ENCODE data around the gene PYGB.

PYGB gene

GRCh38 chr20:25345721-25346120, 97.8 kb downstream of the PYGB start:
- CTCF ChIA-PET = no interaction called here
- Histone ChIP-seq H3K36me3 (ENCODE audit: control insufficient read depth in 2 of 2, insufficient read depth in 1 of 2, low read length in 2 of 2) (no peaks in the 10 kb centered on the region), H3K27ac (ENCODE audit: extremely low read depth, low read depth, low read length) (no peak overlapping the region), H3K9me3 (ENCODE audit: control insufficient read depth, insufficient read depth, low read depth, low read length) (no peaks in the 10 kb centered on the region), H3K4me1 (ENCODE audit: control insufficient read depth, insufficient read depth, low read length) (no peaks in the 10 kb centered on the region), H3K4me3 (ENCODE audit: low read depth, low read length) (no peak overlapping the region)
- TF ChIP-seq ZBTB49 (tag by site-specific recombination; IDR thresholded peaks at IDR 0.05; ENCODE audit: low read depth) (no peak), ZNF274 (IDR thresholded peaks at IDR 0.05; ENCODE audit: low read length) (no peak), ZNF274 (tag by site-specific recombination; IDR thresholded peaks at IDR 0.05; ENCODE audit: borderline replicate concordance) (no peak), ZNF121 (tag by site-specific recombination; IDR thresholded peaks at IDR 0.05) (no peak), KLF16 (tag by site-specific recombination; IDR thresholded peaks at IDR 0.05) (no peak), PRDM1 (tag by site-specific recombination; IDR thresholded peaks at IDR 0.05) (no peak), ZNF223 (tag by site-specific recombination; IDR thresholded peaks at IDR 0.05) (no peak), ZBTB20 (tag by site-specific recombination; IDR thresholded peaks at IDR 0.05) (no peak)
- POLR2A ChIA-PET = no interaction called here

GRCh38 chr20:25346349-25346748, 98.5 kb downstream of the PYGB start:
- H3K9me3 ChIP-seq (ENCODE audit: control insufficient read depth, insufficient read depth, low read depth, low read length) = no peaks in the 10 kb centered on the region
- H3K36me3 ChIP-seq (ENCODE audit: control insufficient read depth in 2 of 2, insufficient read depth in 1 of 2, low read length in 2 of 2) = no peaks in the 10 kb centered on the region
- TF ChIP-seq ZSCAN30 (tag by site-specific recombination; IDR thresholded peaks at IDR 0.05) (no peak), ZNF16 (tag by site-specific recombination; IDR thresholded peaks at IDR 0.05; ENCODE audit: low read depth) (no peak)
- no peak overlapping the region for H3K4me3 ChIP-seq (ENCODE audit: low read depth, low read length)
- H3K4me1 ChIP-seq (ENCODE audit: control insufficient read depth, insufficient read depth, low read length) = no peaks in the 10 kb centered on the region
- POLR2A ChIA-PET = no interaction called here
- CTCF ChIA-PET = no interaction called here
- no peak overlapping the region for H3K27ac ChIP-seq (ENCODE audit: extremely low read depth, low read depth, low read length)
